ENCODE results near the gene TBRG4.
"Not testable (repeated sequence)": the region's sequence is repeated elsewhere in the genome, so short reads cannot be mapped to it uniquely, and the experiment has no call there.

Gene TBRG4

DNA sequence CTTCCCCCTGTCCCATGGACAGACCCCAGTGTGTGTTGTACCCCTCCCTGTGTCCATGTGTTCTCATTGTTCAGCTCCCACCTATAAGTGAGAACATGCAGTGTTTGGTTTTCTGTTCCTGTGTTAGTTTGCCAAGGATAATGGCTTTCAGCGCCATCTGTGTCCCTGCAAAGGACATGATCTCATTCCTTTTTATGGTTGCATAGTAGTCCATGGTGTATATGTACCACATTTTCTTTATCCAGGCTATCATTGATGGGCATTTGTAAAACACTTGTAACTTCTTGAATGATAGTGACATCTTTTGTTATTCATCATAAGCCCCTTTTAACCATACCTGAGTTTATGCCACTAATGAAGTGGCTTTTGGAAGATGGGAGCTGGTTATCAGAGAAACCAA lies 2.8 kb upstream of the TBRG4 start:
- not testable (repeated sequence) for DNase-seq

DNA sequence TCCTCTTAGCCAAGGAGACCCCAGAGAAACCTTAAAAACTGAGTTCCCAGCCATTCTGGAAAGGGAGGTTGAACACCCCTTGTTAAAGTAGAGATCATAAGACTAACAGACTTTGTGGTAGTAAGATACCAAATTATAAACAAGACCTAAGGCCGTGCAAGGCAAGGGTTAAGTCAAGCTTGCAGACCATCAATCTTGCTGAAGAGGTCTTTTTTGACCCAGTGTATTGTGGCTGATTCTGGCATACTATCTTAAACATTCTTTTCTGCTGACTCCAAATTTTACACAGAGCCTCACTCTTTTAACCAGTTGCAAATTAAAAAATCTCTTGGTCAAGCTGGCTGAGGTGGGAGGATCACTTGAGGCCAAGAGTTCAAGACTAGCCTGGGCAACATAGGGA lies 1.2 kb upstream of the TBRG4 start:
- DNase-seq: no peak

DNA sequence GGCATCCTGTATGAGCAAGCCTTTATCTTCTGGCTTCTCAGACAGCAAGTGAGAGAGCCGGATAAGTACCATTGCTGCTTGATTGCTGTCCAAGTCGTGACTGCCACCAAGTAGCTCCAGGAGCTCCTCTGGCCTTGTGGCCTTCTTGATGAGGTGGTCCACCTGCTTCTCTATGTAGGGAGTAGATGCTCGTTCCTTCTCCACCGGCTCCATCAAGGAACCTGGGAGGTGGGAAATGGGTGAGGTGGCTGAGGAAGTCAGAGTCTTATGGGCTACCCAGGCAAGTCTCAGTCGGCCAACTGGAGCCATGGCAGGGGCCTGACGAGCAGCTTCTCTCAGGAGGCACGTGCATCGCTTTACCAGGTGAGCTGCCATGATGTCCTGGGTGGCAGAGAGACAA lies 2.6 kb downstream of the TBRG4 start:
- DNase-seq: no peak

- no peak for DNase-seq
These were observed 4.1 kb downstream of the TBRG4 start for GRCh38 chr7:45107356-45107755.

- no peak for DNase-seq
These were observed 4.7 kb downstream of the TBRG4 start for GRCh38 chr7:45106820-45107219.

- DNase-seq: no peak
These were observed 5.8 kb downstream of the TBRG4 start for GRCh38 chr7:45105588-45106188.

GRCh38 chr7:45104844-45105587 lies 6.5 kb downstream of the TBRG4 start:
- no peak for DNase-seq

DNA sequence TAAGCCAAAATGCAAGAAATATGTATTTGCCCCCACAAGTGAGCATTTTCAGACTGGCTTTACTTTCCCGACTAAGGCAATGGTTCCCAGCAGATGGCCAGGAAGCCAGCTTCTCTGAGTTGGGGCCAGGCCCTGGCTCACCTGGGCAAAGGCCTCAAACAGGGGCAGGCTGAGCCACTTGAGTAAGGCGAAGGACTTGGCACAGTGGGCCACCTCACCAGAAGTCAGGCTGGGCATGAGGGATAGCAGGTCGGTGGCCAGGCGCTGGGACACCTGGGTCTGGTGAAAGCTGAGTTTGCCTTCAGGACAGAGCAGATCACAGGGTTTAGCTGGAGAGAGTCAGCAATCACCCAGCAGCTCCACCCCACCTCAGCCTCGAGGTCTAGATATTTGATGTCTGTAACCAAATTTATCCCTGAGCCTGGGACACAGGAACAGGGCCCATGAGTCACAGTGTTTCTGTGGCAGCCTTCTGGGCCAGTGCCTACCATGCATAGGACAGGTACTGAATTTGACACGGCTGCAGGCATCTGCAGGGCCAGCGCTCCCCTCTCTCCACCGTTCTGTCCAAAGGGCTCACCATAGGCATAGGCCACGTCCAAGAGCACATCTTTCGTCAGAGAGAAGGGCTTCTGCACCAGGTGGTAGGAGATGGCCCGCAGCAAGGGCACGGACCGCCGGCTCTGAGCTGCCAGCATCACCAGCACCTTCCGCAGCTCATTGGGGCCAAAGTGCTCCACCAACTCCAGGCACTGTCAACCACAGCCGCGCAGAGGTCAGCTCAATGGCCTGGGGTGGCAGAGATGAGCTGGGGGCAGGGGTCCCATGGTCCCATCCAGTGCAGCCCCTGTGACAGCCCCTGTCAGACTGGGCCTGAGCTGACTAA lies 7.3 kb downstream of the TBRG4 start:
- no peak for DNase-seq

DNA sequence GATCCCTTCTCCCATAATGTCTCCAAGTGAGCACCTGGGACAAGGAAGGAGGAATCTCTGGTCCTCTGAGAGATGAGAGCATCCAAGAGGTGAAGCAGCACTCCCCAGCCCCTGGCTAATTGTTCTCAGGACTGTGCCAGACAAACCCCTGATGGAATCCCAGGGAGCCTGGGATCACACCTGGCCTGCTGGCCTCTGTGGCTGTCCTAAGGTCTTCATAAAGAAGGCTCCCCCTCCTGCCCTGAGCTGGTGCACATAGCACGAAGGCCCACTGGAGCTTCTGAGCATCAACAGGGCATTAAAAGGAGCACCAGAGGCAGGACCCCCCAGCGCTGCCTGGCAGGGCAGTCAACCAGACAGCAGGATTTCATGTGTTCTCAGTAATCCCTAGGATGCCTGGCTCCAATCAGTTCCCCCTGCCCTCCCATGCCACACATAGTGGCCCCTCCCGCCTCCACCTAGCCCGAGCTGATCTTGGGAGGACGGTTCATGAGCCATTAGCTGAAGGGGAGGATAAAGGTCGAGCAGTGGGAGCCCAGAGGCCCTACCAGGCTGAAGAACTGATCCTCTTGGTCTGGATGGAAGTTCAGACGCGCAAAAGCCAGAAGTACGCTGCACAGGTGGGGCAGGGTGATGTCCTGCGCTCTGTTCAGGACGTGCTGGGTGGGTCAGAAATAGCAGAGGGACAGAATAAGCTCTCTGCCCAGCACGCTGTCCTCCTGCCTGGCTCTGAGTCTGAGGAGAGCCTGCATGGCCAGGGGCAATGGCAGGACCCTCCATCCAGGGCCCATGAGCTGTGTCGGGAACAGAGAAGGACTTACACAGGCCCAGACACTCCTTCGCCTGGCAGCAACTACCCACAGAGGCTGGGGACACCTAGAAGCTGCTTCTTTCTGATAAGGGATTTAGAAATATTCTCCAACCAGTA lies 8.4 kb downstream of the TBRG4 start:
- DNase-seq: no peak

DNA sequence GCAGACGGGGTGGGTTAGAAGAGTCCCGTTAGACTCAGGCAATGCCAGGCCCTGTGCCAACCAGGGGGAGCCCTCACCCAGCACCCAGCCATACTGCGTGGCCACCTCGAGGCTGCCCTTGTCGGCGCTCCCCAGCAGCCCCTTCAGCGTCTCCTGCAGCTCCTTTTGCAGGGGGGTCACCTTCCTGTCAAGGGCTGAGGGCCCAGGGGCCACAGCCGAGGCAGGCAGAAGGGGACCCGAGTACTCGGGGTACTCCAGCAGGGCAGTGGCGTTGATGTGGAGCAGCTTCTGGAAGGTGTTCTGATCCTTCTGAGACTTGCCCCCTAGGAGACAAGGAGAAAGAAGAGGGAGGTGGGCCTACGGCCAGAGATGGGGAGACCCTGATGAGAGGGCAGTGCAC lies 9.7 kb downstream of the TBRG4 start:
- no peak for DNase-seq

- DNase-seq: no peak
These were observed 10.6 kb downstream of the TBRG4 start for GRCh38 chr7:45100761-45101480.

GRCh38 chr7:45099891-45100760 lies 11.4 kb downstream of the TBRG4 start:
- DNase-seq: no peak

DNA sequence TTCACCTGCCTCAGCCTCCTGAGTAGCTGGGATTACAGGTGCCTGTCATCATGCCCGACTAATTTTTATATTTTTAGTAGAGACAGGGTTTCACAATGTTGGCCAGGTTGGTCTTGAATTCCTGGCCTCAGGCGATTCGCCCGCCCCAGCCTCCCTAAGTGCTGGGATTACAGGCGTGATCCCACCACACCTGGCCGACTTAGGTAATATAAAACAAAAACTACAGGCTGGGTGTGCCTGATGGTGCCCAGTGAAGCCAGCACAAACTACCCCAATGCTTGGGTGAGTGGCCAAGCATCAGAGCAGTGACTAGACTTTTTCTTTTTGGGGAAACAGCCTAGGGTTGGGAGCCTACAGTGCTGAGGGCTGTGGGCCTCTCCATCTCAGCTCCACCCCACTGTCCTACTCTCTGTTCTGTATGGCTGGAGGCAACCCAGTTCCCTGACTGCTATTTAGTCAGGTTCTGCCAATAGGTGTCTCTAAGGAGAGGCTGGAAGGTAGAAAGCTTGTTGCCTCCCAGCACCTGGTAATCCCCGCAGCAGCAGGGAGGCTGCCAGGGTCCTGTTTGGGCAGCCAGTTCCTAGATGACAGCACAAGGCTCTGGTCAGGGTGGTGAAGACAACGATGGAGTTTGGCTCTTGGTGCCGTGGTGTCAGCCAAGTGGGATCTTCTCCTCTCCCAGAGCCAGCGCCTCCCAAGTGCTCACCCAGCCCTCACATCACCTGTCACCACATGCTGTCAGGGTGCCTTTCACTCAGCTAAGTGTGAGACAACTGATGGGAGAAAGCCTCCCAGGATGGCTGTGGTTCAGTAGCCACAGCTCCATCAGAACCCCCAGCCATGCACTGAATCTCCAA lies 12.3 kb downstream of the TBRG4 start:
- no peak for DNase-seq

- DNase-seq: no peak
These were observed 18.6 kb downstream of the TBRG4 start for GRCh38 chr7:45092931-45093235.

DNA sequence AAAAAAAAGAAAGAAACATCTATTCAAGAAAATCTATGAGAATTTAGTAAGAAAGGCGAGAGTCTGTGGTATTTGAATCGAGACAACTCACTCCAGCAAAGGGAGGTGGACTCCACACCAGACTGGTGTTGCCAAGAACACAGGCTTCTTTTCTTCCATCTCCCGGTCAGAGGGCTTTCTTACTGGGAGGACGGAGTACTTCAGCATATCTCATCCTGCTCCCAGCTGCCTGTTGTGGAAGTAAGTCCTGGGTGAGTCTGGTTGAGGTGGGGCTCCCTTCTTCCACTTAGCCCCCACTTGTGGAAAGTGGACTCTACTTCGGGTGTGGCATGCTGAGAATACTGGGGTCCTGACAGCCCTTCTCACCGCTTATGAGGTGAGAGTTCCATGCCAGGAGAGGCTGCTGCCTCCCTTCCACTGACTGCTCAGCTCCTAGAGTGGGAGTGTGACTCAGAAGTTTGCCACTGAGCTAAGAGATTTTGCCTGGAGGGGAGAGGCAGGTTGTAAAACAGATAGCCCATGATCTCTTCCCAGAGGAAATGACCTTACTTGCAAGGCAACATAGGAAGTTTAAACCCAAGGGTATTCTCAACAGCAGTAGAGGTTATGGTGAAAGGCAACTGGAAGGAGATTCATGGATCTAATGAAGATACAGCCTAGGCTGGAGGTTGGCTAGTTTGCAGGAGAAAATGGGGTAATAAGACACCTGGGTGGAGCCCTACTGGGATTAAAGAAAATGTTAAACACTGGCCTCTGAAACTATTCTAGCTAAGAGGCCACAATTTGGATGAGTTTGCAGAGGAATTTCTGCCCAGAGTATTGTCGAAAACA lies 19.2 kb downstream of the TBRG4 start:
- no peak for DNase-seq

DNA sequence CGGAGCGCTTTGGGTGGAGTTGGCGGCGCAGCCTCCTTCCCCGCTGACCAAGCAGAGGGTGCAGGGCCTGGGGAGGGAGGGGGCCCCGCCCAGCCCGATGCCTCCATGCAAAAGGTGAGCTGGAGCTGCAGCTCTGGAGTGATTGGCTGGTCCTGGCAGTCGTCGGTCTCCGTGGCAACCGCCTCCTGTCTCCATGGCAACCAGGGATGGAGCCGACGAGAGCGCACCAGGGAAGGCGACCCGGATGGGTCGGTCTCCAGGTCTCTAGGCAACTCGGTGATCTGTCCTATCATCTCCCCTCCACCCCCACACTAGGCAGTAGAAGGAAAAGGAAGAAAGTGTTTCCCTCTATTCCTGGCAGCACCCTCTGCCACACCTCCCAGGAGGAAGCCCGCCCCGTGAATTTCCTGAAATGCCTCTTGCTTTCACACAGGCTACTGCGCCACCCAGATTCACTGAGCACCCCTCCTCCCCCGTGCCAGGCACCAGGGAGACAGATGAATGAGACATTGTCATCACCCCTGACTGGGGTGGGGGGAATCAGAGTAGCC lies 22.1 kb downstream of the TBRG4 start:
- peak; percentile 35 to 45 for DNase-seq

DNA sequence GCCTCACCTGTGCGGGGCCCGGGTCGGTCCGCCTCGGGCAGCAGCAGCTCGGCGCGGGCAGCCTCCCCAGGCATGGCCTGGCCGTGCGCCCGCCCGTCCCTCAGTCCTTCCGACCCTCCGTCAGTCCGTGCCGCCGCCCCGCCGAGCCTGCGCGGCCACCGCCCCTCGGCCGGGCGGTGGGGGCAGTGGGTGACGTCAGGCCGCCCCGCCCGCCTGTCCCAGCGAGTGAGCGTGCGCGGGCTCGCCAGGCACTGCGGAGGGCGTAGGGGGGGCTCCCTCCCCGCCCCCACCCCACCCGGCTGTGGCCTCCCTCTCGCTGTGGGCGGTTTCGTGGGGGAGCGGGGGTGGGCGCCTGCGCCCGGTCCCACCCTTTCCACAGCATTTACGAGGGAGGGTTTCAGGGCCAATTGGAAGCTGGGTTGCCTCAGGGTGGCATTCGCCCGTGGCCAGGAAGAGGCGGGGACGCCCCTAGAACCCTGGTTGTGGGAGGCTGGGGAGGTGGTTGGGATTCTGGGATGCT lies 22.6 kb downstream of the TBRG4 start, which contains the start of gene NACAD:
NACAD (minus strand) TSS at position 149 of the 520 bp plus-strand sequence; CDS start at position 74, 75 bp downstream.
- no peak for DNase-seq

DNA sequence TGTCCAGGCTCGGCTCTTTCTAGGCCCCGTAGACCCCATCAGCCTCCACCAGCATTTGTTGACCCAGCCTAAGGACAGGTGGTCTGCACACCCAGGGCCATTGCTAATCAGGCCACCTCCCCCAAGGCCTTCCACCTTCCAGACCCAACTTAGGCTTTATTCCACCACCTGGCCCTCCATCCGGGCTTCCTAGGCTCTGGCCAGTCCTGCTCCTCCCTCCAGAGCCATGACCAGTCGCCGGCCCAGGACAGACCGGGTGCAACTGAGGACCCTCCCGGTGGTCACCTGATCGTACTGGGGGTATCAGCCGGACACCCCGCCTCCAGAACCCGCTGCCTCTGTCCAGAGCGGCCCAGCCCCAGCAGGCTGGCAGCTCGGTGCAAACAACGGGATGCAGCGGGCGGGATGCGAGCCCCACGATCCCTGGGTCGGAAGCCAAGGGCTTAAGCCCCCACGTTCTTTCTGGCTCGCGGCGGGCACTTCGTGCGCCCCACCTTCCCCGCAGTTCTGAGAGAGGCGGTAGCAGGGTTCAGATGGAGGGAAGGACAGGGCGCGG lies 23.3 kb downstream of the TBRG4 start:
- no peak for DNase-seq

All from activated CD4-positive, alpha-beta T cell treated with anti-CD3 and anti-CD28 coated beads, Interleukin-2, amount 50 U/mL, for 4 hours (primary cell).